Stomach smooth muscle (tissue), 2 donors: ENCODE data around the gene PROM2.

Source experiments
- H3K27ac ChIP-seq: one replicate; pipeline ENCODE4 v1.7.0; 2013; ENCODE audit warnings: mild to moderate bottlenecking, low read length, inconsistent platforms
- H3K27me3 ChIP-seq, 2 donors: one replicate each; pipeline ENCODE4 v1.7.0; 2013; ENCODE audit warnings: low read length in 2 of 2; ENCODE audit not compliant: insufficient read depth in 2 of 2, control insufficient read depth in 1 of 2
- H3K36me3 ChIP-seq, 2 donors: one replicate each; pipeline ENCODE4 v1.7.0; 2013; ENCODE audit warnings: low read length in 2 of 2; ENCODE audit not compliant: control insufficient read depth in 2 of 2, insufficient read depth in 2 of 2
- H3K4me1 ChIP-seq: one replicate; pipeline ENCODE4 v1.7.0; 2013; ENCODE audit warnings: low read length; ENCODE audit not compliant: control insufficient read depth, insufficient read depth
- H3K4me3 ChIP-seq, 2 donors: one replicate each; pipeline ENCODE4 v1.7.0; 2013; ENCODE audit warnings: low read length in 2 of 2
- H3K9ac ChIP-seq, 2 donors: one replicate each; pipeline ENCODE4 v1.7.0; 2013; ENCODE audit warnings: low read length in 2 of 2, mild to moderate bottlenecking in 1 of 2
- H3K9me3 ChIP-seq, 2 donors: one replicate each; pipeline ENCODE4 v1.7.0; 2013; ENCODE audit warnings: low read length in 2 of 2; ENCODE audit not compliant: control insufficient read depth in 2 of 2
- donor health status: healthy.
- donor health status: Pancreatic carcinoma.

Gene PROM2

GRCh38 chr2:95287806-95288205 is 13.6 kb downstream of the PROM2 start:
- Histone ChIP-seq H3K4me3 (no peak overlapping the region), H3K9ac (no peak overlapping the region), H3K27me3 (no peaks in the 10 kb centered on the region), H3K4me1 (no peaks in the 10 kb centered on the region), H3K27ac (no peak overlapping the region), H3K9me3 (peaks cover 4 to 11% of the 10 kb centered on the region in 2 donors), H3K36me3 (no peaks in the 10 kb centered on the region)

- no peak overlapping the region for H3K4me3 ChIP-seq
- H3K9ac ChIP-seq: no peak overlapping the region
- H3K4me1 ChIP-seq: no peaks in the 10 kb centered on the region
- H3K27me3 ChIP-seq: no peaks in the 10 kb centered on the region
- peaks cover 4 to 11% of the 10 kb centered on the region in 2 donors for H3K9me3 ChIP-seq
- no peaks in the 10 kb centered on the region for H3K36me3 ChIP-seq
- H3K27ac ChIP-seq: no peak overlapping the region
Observed at GRCh38 chr2:95289253-95289652, 15.0 kb downstream of the PROM2 start.

GRCh38 chr2:95291222-95291621 is 17.0 kb downstream of the PROM2 start:
- H3K9me3 ChIP-seq: peaks cover 4 to 11% of the 10 kb centered on the region in 2 donors
- no peak overlapping the region for H3K9ac ChIP-seq
- no peak overlapping the region for H3K27ac ChIP-seq
- no peaks in the 10 kb centered on the region for H3K27me3 ChIP-seq
- no peak overlapping the region for H3K4me3 ChIP-seq
- H3K36me3 ChIP-seq: no peaks in the 10 kb centered on the region
- no peaks in the 10 kb centered on the region for H3K4me1 ChIP-seq

GRCh38 chr2:95292623-95293260 is 18.5 kb downstream of the PROM2 start:
- Histone ChIP-seq H3K4me1 (peaks cover 2% of the 10 kb centered on the region), H3K9me3 (peaks cover 4 to 11% of the 10 kb centered on the region in 2 donors), H3K27ac (no peak overlapping the region), H3K27me3 (no peaks in the 10 kb centered on the region), H3K4me3 (no peak overlapping the region), H3K36me3 (no peaks in the 10 kb centered on the region), H3K9ac (no peak overlapping the region)

GRCh38 chr2:95294579-95295250 is 20.5 kb downstream of the PROM2 start:
- H3K27me3 ChIP-seq: peaks cover 0 to 6% of the 10 kb centered on the region in 2 donors
- H3K4me3 ChIP-seq: no peak overlapping the region
- peaks cover 2% of the 10 kb centered on the region for H3K4me1 ChIP-seq
- H3K9me3 ChIP-seq: peaks cover 4 to 11% of the 10 kb centered on the region in 2 donors
- H3K9ac ChIP-seq: no peak overlapping the region
- H3K36me3 ChIP-seq: no peaks in the 10 kb centered on the region
- no peak overlapping the region for H3K27ac ChIP-seq

- H3K4me3 ChIP-seq: no peak overlapping the region
- peaks cover 0 to 6% of the 10 kb centered on the region in 2 donors for H3K27me3 ChIP-seq
- H3K27ac ChIP-seq: no peak overlapping the region
Observed at GRCh38 chr2:95295376-95295775, 21.1 kb downstream of the PROM2 start.

GRCh38 chr2:95296011-95296410 is 21.8 kb downstream of the PROM2 start:
- H3K27ac ChIP-seq: no peak overlapping the region
- no peak overlapping the region for H3K4me3 ChIP-seq
- no peaks in the 10 kb centered on the region for H3K36me3 ChIP-seq
- peaks cover 0 to 6% of the 10 kb centered on the region in 2 donors for H3K27me3 ChIP-seq
- H3K9me3 ChIP-seq: peaks cover 4 to 7% of the 10 kb centered on the region in 2 donors
- H3K9ac ChIP-seq: no peak overlapping the region
- peaks cover 2% of the 10 kb centered on the region for H3K4me1 ChIP-seq

More at GRCh38 chr2:95295376-95295775, 21.1 kb downstream of the PROM2 start:
- no peak overlapping the region for H3K9ac ChIP-seq
- H3K4me1 ChIP-seq: peaks cover 2% of the 10 kb centered on the region
- H3K36me3 ChIP-seq: no peaks in the 10 kb centered on the region
- peaks cover 4 to 9% of the 10 kb centered on the region in 2 donors for H3K9me3 ChIP-seq

GRCh38 chr2:95296880-95297487 is 22.7 kb downstream of the PROM2 start, which contains the start of gene KCNIP3:
KCNIP3 (plus strand) TSS chr2:95297347; CDS start chr2:95297439, 92 bp downstream.
- no peaks in the 10 kb centered on the region for H3K36me3 ChIP-seq
- H3K27me3 ChIP-seq: peaks cover 3 to 12% of the 10 kb centered on the region in 2 donors
- no peak within 1 kb of the TSS for H3K27ac ChIP-seq
- peak within 1 kb of the TSS in 1 of 2 donors; percentile 29 for H3K4me3 ChIP-seq
- no peak within 1 kb of the TSS for H3K9ac ChIP-seq
- peaks cover 0 to 3% of the 10 kb centered on the region in 2 donors for H3K9me3 ChIP-seq
- H3K4me1 ChIP-seq: peaks cover 2% of the 10 kb centered on the region

- no peak overlapping the region for H3K9ac ChIP-seq
- no peaks in the 10 kb centered on the region for H3K9me3 ChIP-seq
- H3K27me3 ChIP-seq: peaks cover 10 to 17% of the 10 kb centered on the region in 2 donors
- peaks cover 2% of the 10 kb centered on the region for H3K4me1 ChIP-seq
- no peak overlapping the region for H3K27ac ChIP-seq
- no peaks in the 10 kb centered on the region for H3K36me3 ChIP-seq
- no peak overlapping the region for H3K4me3 ChIP-seq
Observed at GRCh38 chr2:95297639-95298395, 23.6 kb downstream of the PROM2 start.

- Histone ChIP-seq H3K36me3 (no peaks in the 10 kb centered on the region), H3K9ac (no peak overlapping the region), H3K9me3 (no peaks in the 10 kb centered on the region), H3K4me1 (peaks cover 2% of the 10 kb centered on the region), H3K4me3 (no peak overlapping the region), H3K27me3 (peaks cover 11 to 17% of the 10 kb centered on the region in 2 donors), H3K27ac (no peak overlapping the region)
Observed at GRCh38 chr2:95298486-95299111, 24.4 kb downstream of the PROM2 start.
